ENCODE data around the gene PFAS. TPM values are rescaled to one million over a fixed set of nuclear protein-coding genes. Genes with fewer than 3 reads are reported as not detected.
A peak's percentile ranks its signal among the peaks of the same experiment; 100 is the strongest.

Gene PFAS
- total and polyA plus RNA-seq, 10 of the 15 experiments (the other 5 are each of a cell fraction or from before 2014, with no cell fraction given), result 13.9 to 122 (median 47.2) TPM

- ChIA-PET POLR2A (interaction anchor here (0.5 to 0.6 kb wide), 2 partner anchors 77 to 135 kb away, joined by 3 read pairs; no protein-coding TSS in a partner anchor), CTCF (interaction anchor here (1.0 kb wide), 1 partner anchor 31 kb away, joined by 3 read pairs; no protein-coding TSS in a partner anchor), SMC1A (ENCODE audit: uncharacterized antibody, unreplicated experiment) (no interaction called here), RAD21 (ENCODE audit: unreplicated experiment) (no interaction called here)
- FAIRE-seq (no peak), DNase-seq (ENCODE audit: low read depth, low spot score) (no peak), ATAC-seq (no peak)
- Histone ChIP-seq H3K4me1 (ENCODE audit: control insufficient read depth, insufficient read depth, low read length) (no peaks in the 10 kb centered on the region; the same call in 1 of the 2 replicates), H3K27me3 (replicated peaks in 1 of 2; ENCODE audit: control insufficient read depth in 2 of 2, insufficient read depth in 2 of 2, low read length in 1 of 2) (no peaks in the 10 kb centered on the region), H4K20me1 (ENCODE audit: control insufficient read depth, insufficient read depth) (no peaks in the 10 kb centered on the region), H2AFZ (ENCODE audit: control insufficient read depth, low read depth, low read length) (no peak overlapping the region), H3K27ac (ENCODE audit: control insufficient read depth, insufficient read depth) (no peak overlapping the region), H3K9ac (ENCODE audit: control insufficient read depth, insufficient read depth, low read length) (no peak overlapping the region), H3K4me2 (ENCODE audit: control insufficient read depth, insufficient read depth) (no peak overlapping the region), H3K4me3 (no peak overlapping the region), H3K79me2 (ENCODE audit: control insufficient read depth, insufficient read depth, low read length) (peaks cover 31% of the 10 kb centered on the region), H3K36me3 (ENCODE audit: control insufficient read depth in 2 of 2, insufficient read depth in 2 of 2, low read length in 1 of 2) (peaks cover 19 to 23% of the 10 kb centered on the region in 2 experiments), H3K9me3 (replicated peaks; ENCODE audit: control insufficient read depth, insufficient read depth, low read length) (no peaks in the 10 kb centered on the region)
- in situ Hi-C loops (cut with MboI), result no loop called here
- intact Hi-C loops (cut with micrococcal nuclease; ENCODE audit: unreplicated experiment), result no loop called here
- WGBS (ENCODE audit: insufficient coverage, insufficient replicate concordance, low lambda C conversion rate, missing lambda C conversion rate), result 64% methylated on average over 8 of the region's 8 CpGs
- TF ChIP-seq NR2C1 (IDR thresholded peaks at IDR 0.05) (no peak), ZNF274 (IDR thresholded peaks at IDR 0.05; ENCODE audit: insufficient read depth, insufficient read length) (no peak), SREBF2 (IDR thresholded peaks at IDR 0.05; ENCODE audit: low read length) (no peak), RAD21 (IDR thresholded peaks at IDR 0.05; ENCODE audit: insufficient read depth, low read depth, low read length) (0 out of 2 replicates have a peak, but pooled peaks have one; percentile 13), SMAD5 (IDR thresholded peaks at IDR 0.05; ENCODE audit: low read depth) (no peak), ZNF622 (IDR thresholded peaks at IDR 0.05) (no peak), BACH1 (IDR thresholded peaks at IDR 0.05; ENCODE audit: borderline replicate concordance) (no peak), CTCF (IDR thresholded peaks at IDR 0.05 in 2 of 3, conservative IDR thresholded peaks at IDR 0.05 in 1 of 3; ENCODE audit: control insufficient read depth in 2 of 3, extremely low read depth in 1 of 3, insufficient read depth in 1 of 3, low read depth in 3 of 3, low read length in 3 of 3) (peak in 2 of 3 experiments; percentile 2 to 15; a peak in 1 of 6 replicates), ATF7 (IDR thresholded peaks at IDR 0.05; ENCODE audit: low read depth) (no peak), SREBF1 (IDR thresholded peaks at IDR 0.05; ENCODE audit: low read length) (no peak)
- BruUV-seq (replicated peaks), result no TSS peak
Observed at GRCh38 chr17:8253801-8254200, 4.7 kb downstream of the PFAS start.

Measured in GM12878 (cell line).